ENCODE data around the gene MPDZ.

Gene MPDZ

GRCh38 chr9:13083963-13084528 lies 195.4 kb downstream of the MPDZ start:
- no peak for DNase-seq (ENCODE audit: low read depth in 1 of 2, low spot score in 1 of 2)

- no peak for DNase-seq (ENCODE audit: low read depth in 1 of 2, low spot score in 1 of 2)
These were observed 196.1 kb downstream of the MPDZ start for GRCh38 chr9:13083366-13083765.

- no peak for DNase-seq (ENCODE audit: low read depth in 1 of 2, low spot score in 1 of 2)
These were observed 196.7 kb downstream of the MPDZ start for GRCh38 chr9:13082796-13083195.

GRCh38 chr9:13078164-13078563 lies 201.3 kb downstream of the MPDZ start:
- DNase-seq (ENCODE audit: low read depth in 1 of 2, low spot score in 1 of 2) = no peak

- no peak for DNase-seq (ENCODE audit: low read depth in 1 of 2, low spot score in 1 of 2)
These were observed 202.9 kb downstream of the MPDZ start for GRCh38 chr9:13076616-13077015.

- no peak for DNase-seq (ENCODE audit: low read depth in 1 of 2, low spot score in 1 of 2)
These were observed 207.6 kb downstream of the MPDZ start for GRCh38 chr9:13071921-13072320.

- DNase-seq (ENCODE audit: low read depth in 1 of 2, low spot score in 1 of 2) = no peak
These were observed 208.6 kb downstream of the MPDZ start for GRCh38 chr9:13070612-13071595.

- DNase-seq (ENCODE audit: low read depth in 1 of 2, low spot score in 1 of 2) = no peak
These were observed 210.0 kb downstream of the MPDZ start for GRCh38 chr9:13069498-13069897.

GRCh38 chr9:13064676-13065075 lies 214.8 kb downstream of the MPDZ start:
- no peak for DNase-seq (ENCODE audit: low read depth in 1 of 2, low spot score in 1 of 2)

- DNase-seq (ENCODE audit: low read depth in 1 of 2, low spot score in 1 of 2) = no peak
These were observed 215.5 kb downstream of the MPDZ start for GRCh38 chr9:13063880-13064459.

- DNase-seq (ENCODE audit: low read depth in 1 of 2, low spot score in 1 of 2) = no peak
These were observed 218.1 kb downstream of the MPDZ start for GRCh38 chr9:13061390-13061789.

All from stimulated activated CD4-positive, alpha-beta T cell treated with anti-CD3 and anti-CD28 coated beads, Interleukin-15, amount 100 ng/mL, for 1 hour (primary cell).